IMR-90 (cell line): ENCODE measurements around the gene HNRNPC. TPM values are rescaled to one million over a fixed set of nuclear protein-coding genes. Genes with fewer than 3 reads are reported as not detected.

Experiments
- ATAC-seq: fragments of 200-7000 bp; cut with Tn5 transposase; 2 replicates; pipeline ENCODE4 v1.9.1; 2020; ENCODE audit warnings: low read depth, mild to moderate bottlenecking, moderate library complexity
- BruUV-seq: library from RNA; stranded (reverse); fragments of 400-500 nt; replicated peaks from 2 replicates; lab custom pipeline; 2021; lab: Mats Ljungman, UMichigan
- CTCF ChIA-PET: fragments of 300-600 bp; formaldehyde crosslinking; extraction: SDS; loops from one replicate; lab custom pipeline; 2021; ENCODE audit warnings: antibody characterized with exemption; lab: Yijun Ruan, JAX
- POLR2A ChIA-PET: fragments of 300-600 bp; sonication (Branson Sonifier 250); formaldehyde crosslinking; loops from one replicate; lab custom pipeline; 2022; ENCODE audit warnings: antibody characterized with exemption; ENCODE audit not compliant: unreplicated experiment; lab: Charles Lee
- DNase-seq: peaks from one replicate; pipeline ENCODE4 v3.0.0; 2013
- H2AFZ ChIP-seq: replicated peaks from 2 replicates; pipeline ENCODE3; 2013; ENCODE audit warnings: low read length, mild to moderate bottlenecking; ENCODE audit not compliant: poor library complexity
- H2AK5ac ChIP-seq: 2 replicates; pipeline ENCODE4 v1.6.1; 2013; ENCODE audit warnings: low read depth, low read length, inconsistent platforms
- H2AK9ac ChIP-seq: replicated peaks from 2 replicates; pipeline ENCODE3; 2013; ENCODE audit warnings: mild to moderate bottlenecking, low read depth, low read length, moderate library complexity; ENCODE audit not compliant: poor library complexity
- H2BK120ac ChIP-seq: 2 replicates; pipeline ENCODE4 v1.6.1; 2013; ENCODE audit warnings: low read depth, low read length, inconsistent platforms
- H2BK15ac ChIP-seq: 3 replicates; pipeline ENCODE4 v1.6.1; 2013; ENCODE audit warnings: low read depth, low read length, inconsistent platforms
- H2BK20ac ChIP-seq: 2 replicates; pipeline ENCODE4 v1.6.1; 2013; ENCODE audit warnings: low read depth, mild to moderate bottlenecking, inconsistent platforms, low read length, moderate library complexity
- H2BK5ac ChIP-seq: 2 replicates; pipeline ENCODE4 v1.6.1; 2013; ENCODE audit warnings: mild to moderate bottlenecking, low read depth, low read length, inconsistent platforms; ENCODE audit not compliant: poor library complexity, severe bottlenecking
- H3K14ac ChIP-seq: replicated peaks from 2 replicates; pipeline ENCODE4 v1.6.1; 2013; ENCODE audit warnings: low read depth, low read length, inconsistent platforms
- H3K18ac ChIP-seq: 2 replicates; pipeline ENCODE4 v1.6.1; 2013; ENCODE audit warnings: low read depth, low read length, control low read depth
- H3K23ac ChIP-seq: 2 replicates; pipeline ENCODE4 v1.6.1; 2013; ENCODE audit warnings: low read depth, low read length, inconsistent platforms
- H3K27ac ChIP-seq: 2 replicates; pipeline ENCODE4 v1.5.1; 2013; ENCODE audit warnings: mild to moderate bottlenecking, control low read depth, low read length; ENCODE audit not compliant: insufficient read depth
- H3K27me3 ChIP-seq: 2 replicates; pipeline ENCODE4 v1.6.1; 2013; ENCODE audit warnings: low read length; ENCODE audit not compliant: control insufficient read depth, insufficient read depth
- H3K36me3 ChIP-seq: 2 replicates; pipeline ENCODE4 v1.6.1; 2013; ENCODE audit warnings: low read length, mixed read lengths; ENCODE audit not compliant: control insufficient read depth, insufficient read depth
- H3K4ac ChIP-seq: 2 replicates; pipeline ENCODE4 v1.6.1; 2013; ENCODE audit warnings: low read depth, low read length, inconsistent platforms
- H3K4me1 ChIP-seq: 2 replicates; pipeline ENCODE4 v1.6.1; 2013; ENCODE audit warnings: low read length, mixed read lengths; ENCODE audit not compliant: control insufficient read depth, insufficient read depth
- H3K4me2 ChIP-seq: 2 replicates; pipeline ENCODE4 v1.6.1; 2013; ENCODE audit warnings: low read depth, mild to moderate bottlenecking, control low read depth, low read length, moderate library complexity
- H3K4me3 ChIP-seq: 2 replicates; pipeline ENCODE4 v1.5.1; 2013; ENCODE audit warnings: low read depth, mild to moderate bottlenecking, control low read depth, low read length, moderate library complexity; ENCODE audit not compliant: insufficient read depth
- H3K56ac ChIP-seq: 2 replicates; pipeline ENCODE4 v1.6.1; 2013; ENCODE audit warnings: low read length, inconsistent platforms; ENCODE audit not compliant: insufficient read depth; ENCODE audit errors: extremely low read depth
- H3K79me1 ChIP-seq, 2 experiments: 2 replicates each; pipeline ENCODE4 v1.6.1; 2013; ENCODE audit warnings: low read length in 2 of 2, inconsistent platforms in 1 of 2, low read depth in 1 of 2
- H3K9ac ChIP-seq: 2 replicates; pipeline ENCODE4 v1.6.1; 2013; ENCODE audit warnings: low read depth, low read length, control low read depth
- H3K9me1 ChIP-seq: 2 replicates; pipeline ENCODE4 v1.6.1; 2013; ENCODE audit warnings: low read length, inconsistent platforms; ENCODE audit not compliant: insufficient read depth
- H3K9me3 ChIP-seq: 2 replicates; pipeline ENCODE4 v1.6.1; 2013; ENCODE audit warnings: low read length; ENCODE audit not compliant: control insufficient read depth, insufficient read depth
- H4K20me1 ChIP-seq: 2 replicates; pipeline ENCODE4 v1.6.1; 2013; ENCODE audit warnings: low read length, inconsistent platforms; ENCODE audit not compliant: insufficient read depth
- H4K5ac ChIP-seq: 2 replicates; pipeline ENCODE4 v1.6.1; 2013; ENCODE audit warnings: mild to moderate bottlenecking, low read depth, low read length, control low read depth
- H4K8ac ChIP-seq, 2 experiments: 2 replicates each; pipeline ENCODE4 v1.6.1; 2013; ENCODE audit warnings: low read depth in 2 of 2, low read length in 2 of 2, control low read depth in 1 of 2, inconsistent platforms in 1 of 2
- H4K91ac ChIP-seq: 2 replicates; pipeline ENCODE4 v1.6.1; 2013; ENCODE audit warnings: low read depth, low read length, inconsistent platforms; ENCODE audit not compliant: insufficient read depth
- BHLHE40 ChIP-seq: fragments of 150-350 bp; IDR thresholded peaks from 2 replicates; pipeline ENCODE4 v1.6.1; 2016; ENCODE audit warnings: mild to moderate bottlenecking, low read depth, low read length
- CEBPB ChIP-seq: IDR thresholded peaks from 2 replicates; pipeline ENCODE4 v1.6.1; 2012; ENCODE audit warnings: low read depth, low read length, improper control_type of control experiment
- CHD1 ChIP-seq: IDR thresholded peaks from 2 replicates; pipeline ENCODE4 v1.6.1; 2012; ENCODE audit warnings: low read depth, low read length, improper control_type of control experiment
- CTCF ChIP-seq: conservative IDR thresholded peaks from 2 replicates; pipeline ENCODE4 v1.5.1; 2012; ENCODE audit warnings: mild to moderate bottlenecking, low read depth, low read length, improper control_type of control experiment
- ELK1 ChIP-seq: fragments of 150-350 bp; IDR thresholded peaks from 2 replicates; pipeline ENCODE4 v1.6.1; 2016; ENCODE audit warnings: low read depth, mild to moderate bottlenecking, low read length, moderate library complexity, borderline replicate concordance
- FOS ChIP-seq: fragments of 150-350 bp; IDR thresholded peaks from 2 replicates; pipeline ENCODE4 v1.6.1; 2016; ENCODE audit warnings: low read depth, low read length
- MAFK ChIP-seq: IDR thresholded peaks from 2 replicates; pipeline ENCODE4 v1.6.1; 2012; ENCODE audit warnings: low read depth, low read length, improper control_type of control experiment
- MAZ ChIP-seq: IDR thresholded peaks from 2 replicates; pipeline ENCODE4 v1.6.1; 2012; ENCODE audit warnings: low read depth, mild to moderate bottlenecking, low read length, improper control_type of control experiment, moderate library complexity, borderline replicate concordance
- MXI1 ChIP-seq: IDR thresholded peaks from 2 replicates; pipeline ENCODE4 v1.6.1; 2012; ENCODE audit warnings: low read depth, mild to moderate bottlenecking, low read length, moderate library complexity, borderline replicate concordance
- NFE2L2 ChIP-seq: fragments of 150-350 bp; IDR thresholded peaks from 2 replicates; pipeline ENCODE4 v1.6.1; 2016; ENCODE audit warnings: low read depth, mild to moderate bottlenecking, low read length
- POLR2A ChIP-seq: IDR thresholded peaks from 2 replicates; pipeline ENCODE4 v1.6.1; 2012; ENCODE audit warnings: mild to moderate bottlenecking, low read depth, low read length
- RAD21 ChIP-seq: IDR thresholded peaks from 2 replicates; pipeline ENCODE4 v1.6.1; 2012; ENCODE audit warnings: low read length, improper control_type of control experiment
- RCOR1 ChIP-seq: IDR thresholded peaks from 2 replicates; pipeline ENCODE4 v1.6.1; 2012; ENCODE audit warnings: mild to moderate bottlenecking, low read length, improper control_type of control experiment; ENCODE audit not compliant: insufficient replicate concordance
- RFX5 ChIP-seq: IDR thresholded peaks from 2 replicates; pipeline ENCODE4 v1.8.0; 2012; ENCODE audit warnings: low read depth, mild to moderate bottlenecking, low read length, moderate library complexity
- SMC3 ChIP-seq: fragments of 150-350 bp; IDR thresholded peaks from 2 replicates; pipeline ENCODE4 v1.6.1; 2016; ENCODE audit warnings: low read depth, mild to moderate bottlenecking, antibody characterized with exemption, low read length, moderate library complexity
- USF2 ChIP-seq: fragments of 150-350 bp; IDR thresholded peaks from 2 replicates; pipeline ENCODE4 v1.6.1; 2017; ENCODE audit warnings: mild to moderate bottlenecking, antibody characterized with exemption, low read length, low read depth
- WGBS, 2 experiments: methylation state at CpG; one replicate each; pipeline versions ENCODE4 v1.1.5 to v1.1.7; 2013; ENCODE audit warnings: missing lambda C conversion rate in 2 of 2; ENCODE audit not compliant: insufficient read length in 1 of 2; ENCODE audit errors: extremely low coverage in 2 of 2; 5-methylcytosine and 5-hydroxymethylcytosine counted together
- dilution Hi-C: fragments of 300-500 bp; cut with HindIII; formaldehyde crosslinking; loops from one replicate; pipeline ENCODE4 v1.14.3; 2018; ENCODE audit warnings: low sequenced_read_pairs; ENCODE audit not compliant: unreplicated experiment
- in situ Hi-C: fragments of 300-500 bp; cut with MboI; formaldehyde crosslinking; loops from 3 replicates; pipeline ENCODE4 v1.14.3; 2019; ENCODE audit warnings: low sequenced_read_pairs, inconsistent platforms, mixed read lengths
- intact Hi-C: fragments of 100-400 bp; cut with micrococcal nuclease; formaldehyde crosslinking; loops from 2 replicates; pipeline ENCODE4 v1.10.0; 2022
- polyA plus RNA-seq, 3 experiments: library from polyadenylated mRNA; depleted of rRNA; stranded (reverse); fragments of >200 nt; gene quantifications; 2 replicates each; pipeline ENCODE4 v1.2.3, GENCODE V29; 2012; ENCODE audit warnings: low replicate concordance in 1 of 3
- total RNA-seq: library from RNA; depleted of rRNA; stranded (reverse); fragments of >200 nt; gene quantifications from 2 replicates; pipeline ENCODE4 v1.2.3, GENCODE V29; 2012

Gene HNRNPC
- total and polyA plus RNA-seq, 2 of the 4 experiments (the other 2 are of a cell fraction), result 308 to 615 TPM

- Histone ChIP-seq H3K36me3 (no peaks in the 10 kb centered on the region), H3K56ac (no peak within 1 kb of the TSS), H2AFZ (no peak within 1 kb of the TSS), H3K4me1 (no peaks in the 10 kb centered on the region), H2BK120ac (no peak within 1 kb of the TSS), H2AK5ac (no peak within 1 kb of the TSS), H3K9me1 (no peaks in the 10 kb centered on the region), H4K91ac (no peak within 1 kb of the TSS), H4K5ac (no peak within 1 kb of the TSS), H4K20me1 (no peaks in the 10 kb centered on the region), H3K79me1 (no peaks in the 10 kb centered on the region), H4K8ac (no peak within 1 kb of the TSS), H3K4ac (no peak within 1 kb of the TSS), H3K23ac (no peak within 1 kb of the TSS), H3K9ac (no peak within 1 kb of the TSS), H2BK15ac (no peak within 1 kb of the TSS), H2BK5ac (no peak within 1 kb of the TSS), H2AK9ac (no peak within 1 kb of the TSS), H3K9me3 (no peaks in the 10 kb centered on the region), H3K4me3 (no peak within 1 kb of the TSS), H3K4me2 (no peak within 1 kb of the TSS), H3K27ac (no peak within 1 kb of the TSS), H3K18ac (no peak within 1 kb of the TSS), H3K27me3 (no peaks in the 10 kb centered on the region; the same call in none of the 2 replicates), H2BK20ac (no peak within 1 kb of the TSS), H3K14ac (no peak within 1 kb of the TSS)
- ATAC-seq (no peak), DNase-seq (no peak)
- CTCF ChIA-PET, result no interaction called here
- POLR2A ChIA-PET, result no interaction called here
- TF ChIP-seq NFE2L2 (no peak), POLR2A (no peak), SMC3 (no peak), CHD1 (no peak), MXI1 (no peak), USF2 (no peak), MAFK (no peak), CTCF (no peak), BHLHE40 (no peak), RAD21 (no peak), RCOR1 (no peak), RFX5 (no peak), CEBPB (no peak), ELK1 (no peak), FOS (no peak), MAZ (no peak)
- intact Hi-C loops (no loop called here), in situ Hi-C loops (no loop called here), dilution Hi-C loops (no loop called here)
- no CpG with 5 or more reads among the region's 2 CpGs for WGBS, 2 experiments
- BruUV-seq, result no TSS peak
These were observed 10.5 kb upstream of the HNRNPC start, which contains the start of gene RPGRIP1 for GRCh38 chr14:21279783-21280182. RPGRIP1 (plus strand) TSS chr14:21280083; CDS start chr14:21287977, 7,894 bp downstream.
